ENCODE results near the gene ANO7.

The ANO7 gene

GRCh38 chr2:241269707-241270520 is 81.4 kb downstream of the ANO7 start:
- TF ChIP-seq CTCF (IDR thresholded peaks at IDR 0.05; ENCODE audit: low read depth, low read length, missing control alignments) = no peak
- no peak for DNase-seq (ENCODE audit: low read depth)

GRCh38 chr2:241270531-241270930 is 82.1 kb downstream of the ANO7 start:
- no peak for TF ChIP-seq CTCF (IDR thresholded peaks at IDR 0.05; ENCODE audit: low read depth, low read length, missing control alignments)
- no peak for DNase-seq (ENCODE audit: low read depth)
- H3K4me3 ChIP-seq (ENCODE audit: low read depth, low read length) = peak overlapping the region; percentile 92; the same call in 1 of the 2 replicates

More at GRCh38 chr2:241269707-241270520, 81.4 kb downstream of the ANO7 start:
- no peak overlapping the region for H3K4me3 ChIP-seq (ENCODE audit: low read depth, low read length)

GRCh38 chr2:241271706-241272302 is 83.3 kb downstream of the ANO7 start:
- H3K4me3 ChIP-seq (ENCODE audit: low read depth, low read length) = peak overlapping the region; percentile 92
- TF ChIP-seq CTCF (IDR thresholded peaks at IDR 0.05; ENCODE audit: low read depth, low read length, missing control alignments) = no peak
- no peak for DNase-seq (ENCODE audit: low read depth)

GRCh38 chr2:241272303-241273209 is 84.1 kb downstream of the ANO7 start:
- H3K4me3 ChIP-seq (ENCODE audit: low read depth, low read length) = peak overlapping the region; percentile 92
- DNase-seq (ENCODE audit: low read depth) = no peak
- no peak for TF ChIP-seq CTCF (IDR thresholded peaks at IDR 0.05; ENCODE audit: low read depth, low read length, missing control alignments)

- peak overlapping the region; percentile 92 for H3K4me3 ChIP-seq (ENCODE audit: low read depth, low read length)
- peak; percentile 10 for TF ChIP-seq CTCF (IDR thresholded peaks at IDR 0.05; ENCODE audit: low read depth, low read length, missing control alignments)
- DNase-seq (ENCODE audit: low read depth) = no peak
Measured at GRCh38 chr2:241273210-241274020, 84.9 kb downstream of the ANO7 start.

GRCh38 chr2:241274127-241274526 is 85.7 kb downstream of the ANO7 start:
- DNase-seq (ENCODE audit: low read depth) = no peak
- no peak overlapping the region for H3K4me3 ChIP-seq (ENCODE audit: low read depth, low read length)
- TF ChIP-seq CTCF (IDR thresholded peaks at IDR 0.05; ENCODE audit: low read depth, low read length, missing control alignments) = no peak
